Parathyroid adenoma (tissue), 2 donors: ENCODE data around the gene ZNF132.

Experiments used
- H2AFZ ChIP-seq: fragments of 300-600 bp; sonication (generic); one replicate; pipeline ENCODE4 v1.7.0; 2017; ENCODE audit warnings: antibody characterized with exemption, mild to moderate bottlenecking
- H3K27ac ChIP-seq: fragments of 300-600 bp; sonication (generic); one replicate; pipeline ENCODE4 v1.7.0; 2017
- H3K27me3 ChIP-seq: fragments of 300-600 bp; sonication (generic); one replicate; pipeline ENCODE4 v1.7.0; 2017; ENCODE audit warnings: low read length; ENCODE audit not compliant: control insufficient read depth, insufficient read depth
- H3K36me3 ChIP-seq: fragments of 300-600 bp; sonication (generic); one replicate; pipeline ENCODE4 v1.7.0; 2017; ENCODE audit warnings: low read length; ENCODE audit not compliant: control insufficient read depth, insufficient read depth
- H3K4me1 ChIP-seq: fragments of 300-600 bp; sonication (generic); one replicate; pipeline ENCODE4 v1.7.0; 2017; ENCODE audit warnings: control low read depth
- H3K4me2 ChIP-seq: fragments of 300-600 bp; sonication (generic); one replicate; pipeline ENCODE4 v1.7.0; 2017; ENCODE audit warnings: low read length
- H3K4me3 ChIP-seq: fragments of 300-600 bp; sonication (generic); one replicate; pipeline ENCODE4 v1.7.0; 2017; ENCODE audit warnings: low read depth, low read length
- H3K79me2 ChIP-seq: fragments of 300-600 bp; sonication (generic); one replicate; pipeline ENCODE4 v1.7.0; 2017; ENCODE audit warnings: control low read depth
- H3K9ac ChIP-seq: fragments of 300-600 bp; sonication (generic); one replicate; pipeline ENCODE4 v1.7.0; 2017; ENCODE audit warnings: mild to moderate bottlenecking
- H3K9me3 ChIP-seq: fragments of 300-600 bp; sonication (generic); one replicate; pipeline ENCODE4 v1.7.0; 2017; ENCODE audit warnings: low read length; ENCODE audit not compliant: control insufficient read depth
- TF ChIP-seq, protein P1 (sequence below): fragments of 300-600 bp; sonication (generic); IDR thresholded peaks from one replicate; pipeline ENCODE4 v1.7.0; 2017; ENCODE audit warnings: antibody characterized with exemption, mild to moderate bottlenecking
- donor health status: primary hyperparathyroidism.

Gene ZNF132

DNA sequence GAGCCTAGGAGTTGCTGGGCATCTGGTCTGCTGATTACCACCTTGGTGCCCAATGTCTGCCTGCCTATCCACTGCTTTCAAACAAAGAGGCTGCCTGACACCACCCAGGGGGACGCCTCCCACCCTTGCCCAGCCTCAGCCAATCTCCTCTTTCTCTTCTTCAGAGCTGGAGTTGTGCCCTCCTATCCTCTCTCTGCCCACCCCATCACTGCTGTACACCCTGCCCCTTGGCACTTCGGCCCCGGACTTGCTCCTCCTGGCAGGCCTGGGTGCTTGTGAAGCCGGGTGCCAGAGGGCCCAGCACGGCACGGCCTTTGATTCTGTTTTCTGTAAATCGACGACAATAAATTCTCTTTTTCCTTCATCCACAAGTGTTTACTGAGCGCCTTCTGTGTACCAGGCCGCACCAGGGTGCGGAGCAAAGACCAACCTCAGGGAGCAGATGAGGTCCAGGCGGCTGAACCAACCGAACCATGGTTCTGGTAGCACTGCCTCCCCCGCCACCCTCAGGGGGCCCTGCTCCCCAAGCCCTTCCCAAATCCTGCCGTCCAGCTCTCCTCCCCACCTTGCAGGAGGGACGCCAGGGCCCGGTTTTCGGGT is 39.5 kb downstream of the ZNF132 start:
- Histone ChIP-seq H2AFZ (peak overlapping the region; percentile 58), H3K4me3 (peak overlapping the region; percentile 83), H3K9ac (no peak overlapping the region), H3K27me3 (no peaks in the 10 kb centered on the region), H3K79me2 (no peaks in the 10 kb centered on the region), H3K9me3 (no peaks in the 10 kb centered on the region), H3K36me3 (no peaks in the 10 kb centered on the region), H3K27ac (no peak overlapping the region), H3K4me2 (peak overlapping the region; percentile 99), H3K4me1 (peaks cover 3% of the 10 kb centered on the region)
- TF ChIP-seq, protein P1, sequence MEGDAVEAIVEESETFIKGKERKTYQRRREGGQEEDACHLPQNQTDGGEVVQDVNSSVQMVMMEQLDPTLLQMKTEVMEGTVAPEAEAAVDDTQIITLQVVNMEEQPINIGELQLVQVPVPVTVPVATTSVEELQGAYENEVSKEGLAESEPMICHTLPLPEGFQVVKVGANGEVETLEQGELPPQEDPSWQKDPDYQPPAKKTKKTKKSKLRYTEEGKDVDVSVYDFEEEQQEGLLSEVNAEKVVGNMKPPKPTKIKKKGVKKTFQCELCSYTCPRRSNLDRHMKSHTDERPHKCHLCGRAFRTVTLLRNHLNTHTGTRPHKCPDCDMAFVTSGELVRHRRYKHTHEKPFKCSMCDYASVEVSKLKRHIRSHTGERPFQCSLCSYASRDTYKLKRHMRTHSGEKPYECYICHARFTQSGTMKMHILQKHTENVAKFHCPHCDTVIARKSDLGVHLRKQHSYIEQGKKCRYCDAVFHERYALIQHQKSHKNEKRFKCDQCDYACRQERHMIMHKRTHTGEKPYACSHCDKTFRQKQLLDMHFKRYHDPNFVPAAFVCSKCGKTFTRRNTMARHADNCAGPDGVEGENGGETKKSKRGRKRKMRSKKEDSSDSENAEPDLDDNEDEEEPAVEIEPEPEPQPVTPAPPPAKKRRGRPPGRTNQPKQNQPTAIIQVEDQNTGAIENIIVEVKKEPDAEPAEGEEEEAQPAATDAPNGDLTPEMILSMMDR, result no peak

DNA sequence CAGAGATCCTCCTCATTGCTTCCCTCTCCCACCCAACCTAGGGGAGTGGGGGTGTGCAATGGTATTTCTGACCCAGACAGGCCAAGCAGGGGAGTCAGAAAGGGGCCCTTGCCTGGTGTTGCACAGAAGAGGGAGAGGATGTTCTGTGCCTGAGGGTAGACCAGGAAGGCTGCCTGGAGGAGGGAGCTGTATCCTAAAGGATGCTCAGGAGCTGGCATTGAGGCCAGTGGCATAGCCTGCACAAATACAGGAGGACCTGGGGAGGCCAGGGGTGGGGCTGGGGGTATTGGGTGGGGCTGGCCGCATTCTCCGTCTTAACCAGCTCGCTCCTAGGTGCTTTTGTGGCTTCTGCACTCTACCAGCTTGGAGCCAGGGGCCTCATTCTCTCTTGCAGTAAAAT is 40.0 kb downstream of the ZNF132 start:
- H3K27me3 ChIP-seq, result no peaks in the 10 kb centered on the region
- H3K27ac ChIP-seq, result no peak overlapping the region
- no peak overlapping the region for H3K4me2 ChIP-seq
- H3K9ac ChIP-seq, result no peak overlapping the region
- TF ChIP-seq, protein P1, result no peak
- no peaks in the 10 kb centered on the region for H3K79me2 ChIP-seq
- H2AFZ ChIP-seq, result no peak overlapping the region
- no peaks in the 10 kb centered on the region for H3K36me3 ChIP-seq
- H3K4me1 ChIP-seq, result peaks cover 4% of the 10 kb centered on the region
- no peak overlapping the region for H3K4me3 ChIP-seq
- no peaks in the 10 kb centered on the region for H3K9me3 ChIP-seq

DNA sequence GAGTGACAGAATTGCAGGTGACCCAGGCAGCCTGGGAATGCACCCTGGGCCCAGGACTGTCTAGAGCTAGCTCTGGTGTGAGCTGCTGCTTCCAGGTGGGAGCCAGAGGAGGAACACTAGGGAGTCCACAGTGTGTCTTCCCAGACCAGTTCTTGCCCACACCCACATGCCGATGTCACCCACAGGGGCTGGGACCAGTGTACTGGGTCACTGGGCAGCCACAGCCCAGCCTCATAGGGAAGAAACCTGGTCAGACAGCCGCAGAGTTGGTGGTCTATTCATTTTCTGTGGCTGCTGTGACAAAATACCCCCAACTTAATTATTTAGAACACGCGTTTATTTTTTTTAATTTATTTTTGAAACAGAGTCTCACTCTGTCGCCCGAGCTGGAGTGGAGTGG is 41.4 kb downstream of the ZNF132 start:
- H3K79me2 ChIP-seq, result no peaks in the 10 kb centered on the region
- no peak overlapping the region for H3K4me2 ChIP-seq
- H3K27me3 ChIP-seq, result no peaks in the 10 kb centered on the region
- H3K36me3 ChIP-seq, result no peaks in the 10 kb centered on the region
- peaks cover 4% of the 10 kb centered on the region for H3K4me1 ChIP-seq
- no peak overlapping the region for H2AFZ ChIP-seq
- TF ChIP-seq, protein P1, result no peak
- H3K27ac ChIP-seq, result no peak overlapping the region
- H3K4me3 ChIP-seq, result no peak overlapping the region
- H3K9me3 ChIP-seq, result no peaks in the 10 kb centered on the region
- H3K9ac ChIP-seq, result no peak overlapping the region

DNA sequence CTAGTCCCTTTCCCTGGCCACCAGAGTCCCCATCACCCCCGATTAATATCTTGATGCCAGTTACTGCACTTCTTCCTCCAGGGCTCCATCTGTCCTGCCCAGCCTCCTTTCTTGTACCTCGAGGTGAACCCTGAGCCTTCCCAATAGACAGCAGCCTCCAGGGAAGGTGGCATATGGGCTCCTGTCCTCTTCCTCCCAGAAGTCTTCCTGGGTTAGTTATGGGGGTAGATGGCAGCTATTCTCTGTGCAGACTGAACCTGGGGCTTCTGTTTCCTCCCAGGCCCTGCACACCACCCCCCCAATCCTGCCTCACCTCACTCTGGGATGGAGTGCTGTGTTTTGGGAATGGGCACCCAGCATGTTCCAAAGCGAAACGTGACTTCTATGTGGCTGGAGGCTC is 41.9 kb downstream of the ZNF132 start:
- no peak overlapping the region for H3K27ac ChIP-seq
- no peaks in the 10 kb centered on the region for H3K9me3 ChIP-seq
- H3K9ac ChIP-seq, result no peak overlapping the region
- H3K4me2 ChIP-seq, result no peak overlapping the region
- TF ChIP-seq, protein P1, result no peak
- H3K27me3 ChIP-seq, result no peaks in the 10 kb centered on the region
- H3K4me1 ChIP-seq, result peaks cover 4% of the 10 kb centered on the region
- no peaks in the 10 kb centered on the region for H3K79me2 ChIP-seq
- H3K36me3 ChIP-seq, result no peaks in the 10 kb centered on the region
- no peak overlapping the region for H3K4me3 ChIP-seq
- no peak overlapping the region for H2AFZ ChIP-seq

DNA sequence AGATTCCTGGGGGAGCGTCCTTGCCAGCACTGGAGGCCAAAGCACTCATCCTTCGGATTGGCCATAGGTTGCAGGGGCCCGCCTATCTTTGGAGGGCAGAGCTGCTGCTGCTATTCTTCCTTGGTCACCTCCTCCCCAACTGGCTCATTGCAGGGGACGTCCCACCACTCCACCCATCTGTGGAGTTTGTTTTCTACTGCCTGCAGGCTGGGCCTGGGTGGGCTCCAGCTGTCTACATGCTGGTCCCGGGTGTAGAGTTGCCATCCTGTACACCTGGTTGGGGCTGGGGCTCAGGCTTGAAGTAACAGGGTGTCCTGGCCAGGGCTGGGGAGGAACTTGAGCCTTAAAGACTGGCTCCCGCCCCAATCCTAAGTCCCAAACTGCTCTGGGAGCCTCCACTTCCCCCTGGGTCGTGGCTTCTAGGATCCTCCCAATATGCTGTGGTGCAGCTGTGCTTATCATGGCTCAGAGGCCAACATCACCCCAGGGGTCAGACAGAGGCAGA is 42.4 kb downstream of the ZNF132 start:
- TF ChIP-seq, protein P1, result no peak
- Histone ChIP-seq H3K4me3 (no peak overlapping the region), H3K4me2 (no peak overlapping the region), H3K4me1 (peaks cover 4% of the 10 kb centered on the region), H3K36me3 (no peaks in the 10 kb centered on the region), H2AFZ (no peak overlapping the region), H3K9me3 (no peaks in the 10 kb centered on the region), H3K9ac (no peak overlapping the region), H3K79me2 (peaks cover 2% of the 10 kb centered on the region), H3K27me3 (no peaks in the 10 kb centered on the region), H3K27ac (no peak overlapping the region)
